Endothelial cell of umbilical vein (primary cell): ENCODE data around the gene C16orf89. TPM values are rescaled to one million over a fixed set of nuclear protein-coding genes. Genes with fewer than 3 reads are reported as not detected.

Source experiments
- BruUV-seq: library from RNA; stranded (reverse); fragments of 400-500 nt; replicated peaks from 2 replicates; lab custom pipeline; 2021; lab: Mats Ljungman, UMichigan
- CTCF ChIA-PET: fragments of 300-600, 350-600 bp; sonication (Branson Sonifier 250); formaldehyde crosslinking; loops from one replicate; lab custom pipeline; 2021; ENCODE audit warnings: antibody characterized with exemption, inconsistent platforms; lab: Charles Lee
- POLR2A ChIA-PET: fragments of 300-600, 350-600 bp; sonication (Branson Sonifier 250); formaldehyde crosslinking; loops from one replicate; lab custom pipeline; 2021; ENCODE audit warnings: antibody characterized with exemption, inconsistent platforms; lab: Charles Lee
- DNase-seq: peaks from one replicate; pipeline ENCODE4 v3.0.0-alpha.2; 2011; ENCODE audit warnings: low read depth, low spot score
- FAIRE-seq: peaks from 2 replicates; lab custom pipeline; 2011; peaks lifted over from hg19 to GRCh38; lab: Jason Lieb, UNC
- H2AFZ ChIP-seq: 2 replicates; pipeline ENCODE4 v1.6.0; 2012; ENCODE audit warnings: low read depth, low read length, control low read depth, inconsistent platforms
- H3K27ac ChIP-seq: 2 replicates; pipeline ENCODE4 v1.5.1; 2011; ENCODE audit warnings: low read depth, mild to moderate bottlenecking, control low read depth, low read length, moderate library complexity; ENCODE audit not compliant: insufficient read depth
- H3K27me3 ChIP-seq, 2 experiments: 2 replicates each; pipeline versions ENCODE4 v1.6.0 to v1.6.1; 2011; ENCODE audit warnings: low read length in 2 of 2, mixed read lengths in 1 of 2; ENCODE audit not compliant: control insufficient read depth in 2 of 2, insufficient read depth in 2 of 2
- H3K36me3 ChIP-seq, 2 experiments: 2 replicates in 1 of 2; 3 replicates in 1 of 2; pipeline ENCODE4 v1.5.1; 2011; ENCODE audit warnings: low read length in 2 of 2, mild to moderate bottlenecking in 1 of 2, moderate library complexity in 1 of 2; ENCODE audit not compliant: control insufficient read depth in 2 of 2, insufficient read depth in 2 of 2; ENCODE audit errors: extremely low read depth in 1 of 2
- H3K4me1 ChIP-seq: 3 replicates; pipeline ENCODE4 v1.5.1; 2011; ENCODE audit warnings: mild to moderate bottlenecking, low read length; ENCODE audit not compliant: control insufficient read depth, insufficient read depth; ENCODE audit errors: extremely low read depth
- H3K4me2 ChIP-seq: 2 replicates; pipeline ENCODE4 v1.6.1; 2011; ENCODE audit warnings: low read length, control low read depth, mixed read lengths; ENCODE audit not compliant: insufficient read depth
- H3K4me3 ChIP-seq, 3 experiments: fragments of 200-600 bp in 1 of 3; sonication (generic), shearing (Covaris generic) in 1 of 3; replicated peaks in 1 of 3; 2 replicates each; pipeline ENCODE4 v1.5.1; 2011 to 2016; ENCODE audit warnings: control low read depth in 3 of 3, low read length in 3 of 3, mild to moderate bottlenecking in 2 of 3, inconsistent platforms in 1 of 3, low read depth in 1 of 3, moderate library complexity in 1 of 3; ENCODE audit not compliant: insufficient read depth in 1 of 3
- H3K79me2 ChIP-seq: 2 replicates; pipeline ENCODE4 v1.6.0; 2012; ENCODE audit warnings: low read length, inconsistent platforms; ENCODE audit not compliant: control insufficient read depth, insufficient read depth
- H3K9ac ChIP-seq: replicated peaks from 2 replicates; pipeline ENCODE3; 2011; ENCODE audit warnings: low read length, control low read depth; ENCODE audit not compliant: insufficient read depth; ENCODE audit errors: extremely low read depth
- H3K9me1 ChIP-seq: replicated peaks from 3 replicates; pipeline ENCODE4 v1.6.0; 2011; ENCODE audit warnings: mild to moderate bottlenecking, low read length; ENCODE audit not compliant: control insufficient read depth, insufficient read depth; ENCODE audit errors: extremely low read depth
- H3K9me3 ChIP-seq: replicated peaks from 2 replicates; pipeline ENCODE4 v1.5.1; 2012; ENCODE audit warnings: low read length, inconsistent platforms; ENCODE audit not compliant: control insufficient read depth, insufficient read depth
- H4K20me1 ChIP-seq: replicated peaks from 2 replicates; pipeline ENCODE3; 2011; ENCODE audit warnings: mild to moderate bottlenecking, low read length; ENCODE audit not compliant: control insufficient read depth, insufficient read depth; ENCODE audit errors: extremely low read depth
- CTCF ChIP-seq, 2 donors: IDR thresholded peaks; 1 replicate in 1 of 2; 2 replicates in 1 of 2; pipeline ENCODE4 v1.5.1; 2011; ENCODE audit warnings: low read length in 2 of 2, mild to moderate bottlenecking in 2 of 2, moderate library complexity in 2 of 2, control low read depth in 1 of 2, inconsistent platforms in 1 of 2, low read depth in 1 of 2; ENCODE audit not compliant: insufficient read depth in 1 of 2; ENCODE audit errors: extremely low read depth in 1 of 2
- EZH2 ChIP-seq: IDR thresholded peaks from 2 replicates; pipeline ENCODE4 v1.6.1; 2012; ENCODE audit warnings: borderline replicate concordance, low read depth, mild to moderate bottlenecking, moderate library complexity, low read length, inconsistent platforms; ENCODE audit not compliant: severe bottlenecking
- FOS ChIP-seq: IDR thresholded peaks from 2 replicates; pipeline ENCODE4 v1.6.1; 2011; ENCODE audit warnings: mild to moderate bottlenecking, low read length, moderate library complexity, borderline replicate concordance; ENCODE audit not compliant: insufficient read depth
- GATA2 ChIP-seq: IDR thresholded peaks from 2 replicates; pipeline ENCODE4 v1.7.0; 2011; ENCODE audit warnings: low read depth, mild to moderate bottlenecking, moderate library complexity, mixed read lengths, low read length; ENCODE audit not compliant: insufficient read length, insufficient read depth
- JUN ChIP-seq: IDR thresholded peaks from 2 replicates; pipeline ENCODE4 v1.6.1; 2011; ENCODE audit warnings: borderline replicate concordance, low read depth; ENCODE audit not compliant: insufficient read length, insufficient read depth
- MAX ChIP-seq: IDR thresholded peaks from 2 replicates; pipeline ENCODE4 v1.6.1; 2011; ENCODE audit not compliant: insufficient read depth, insufficient read length
- MYC ChIP-seq: IDR thresholded peaks from one replicate; pipeline ENCODE4 v1.6.1; 2011; ENCODE audit warnings: mild to moderate bottlenecking, low read depth, low read length
- POLR2A ChIP-seq: IDR thresholded peaks from 2 replicates; pipeline ENCODE4 v1.6.1; 2012; ENCODE audit warnings: low read depth, mild to moderate bottlenecking, control low read depth, low read length
- POLR2AphosphoS5 ChIP-seq: IDR thresholded peaks from 2 replicates; pipeline ENCODE4 v1.6.1; 2012; ENCODE audit warnings: low read depth, mild to moderate bottlenecking, control low read depth, low read length, moderate library complexity; ENCODE audit not compliant: insufficient read depth
- dilution Hi-C: fragments of 300-500 bp; cut with MboI; formaldehyde crosslinking; loops from one replicate; pipeline ENCODE4 v1.15.0; 2019; ENCODE audit warnings: low sequenced_read_pairs; ENCODE audit not compliant: extremely low pct_ligation_motif_present
- intact Hi-C: fragments of 100-400 bp; cut with micrococcal nuclease; formaldehyde crosslinking; loops from one replicate; pipeline ENCODE4 v1.10.0; 2022
- polyA plus RNA-seq, 4 experiments: library from polyadenylated mRNA; depleted of rRNA in 3 of 4; stranded (reverse) in 3 of 4; unstranded in 1 of 4; fragments of >200 nt; gene quantifications; 2 replicates each; pipeline versions ENCODE4 v1.2.1 to v1.2.3, GENCODE V29; 2011 to 2012; ENCODE audit warnings: missing spikeins in 1 of 4
- total RNA-seq: library from RNA; stranded (reverse); gene quantifications from 2 replicates; pipeline ENCODE4 v1.2.3, GENCODE V29; 2021

Gene C16orf89
- total and polyA plus RNA-seq, 2 donors (not counting 3 experiments of a cell fraction or from before 2014, with no cell fraction given), result not detected

- H3K4me1 ChIP-seq, result no peaks in the 10 kb centered on the region
- no peak overlapping the region for H3K4me3 ChIP-seq
- intact Hi-C loops, result no loop called here
- no peaks in the 10 kb centered on the region for H3K79me2 ChIP-seq
- no TSS peak for BruUV-seq
- FAIRE-seq (no peak), DNase-seq (no peak)
- H3K27ac ChIP-seq, result no peak overlapping the region
- no peak overlapping the region for H3K9ac ChIP-seq
- dilution Hi-C loops, result no loop called here
- TF ChIP-seq MAX (no peak), MYC (no peak), POLR2AphosphoS5 (no peak), CTCF (IDR thresholded peaks at IDR 0.05; ENCODE audit: extremely low read depth in 1 of 2, insufficient read depth in 1 of 2, low read depth in 1 of 2, low read length in 2 of 2) (no peak), GATA2 (no peak), EZH2 (no peak), FOS (no peak), POLR2A (no peak), JUN (no peak)
- no peak overlapping the region for H2AFZ ChIP-seq
- H4K20me1 ChIP-seq, result no peaks in the 10 kb centered on the region
- no peaks in the 10 kb centered on the region for H3K27me3 ChIP-seq
- H3K9me3 ChIP-seq, result no peaks in the 10 kb centered on the region
- H3K9me1 ChIP-seq, result no peaks in the 10 kb centered on the region
- ChIA-PET CTCF (no interaction called here), POLR2A (no interaction called here)
- no peaks in the 10 kb centered on the region for H3K36me3 ChIP-seq
- no peak overlapping the region for H3K4me2 ChIP-seq
Observed at GRCh38 chr16:5001986-5002385, 63.8 kb downstream of the C16orf89 start.
